Measurements from ENCODE around the gene DDX17.

- TF ChIP-seq, protein P1, sequence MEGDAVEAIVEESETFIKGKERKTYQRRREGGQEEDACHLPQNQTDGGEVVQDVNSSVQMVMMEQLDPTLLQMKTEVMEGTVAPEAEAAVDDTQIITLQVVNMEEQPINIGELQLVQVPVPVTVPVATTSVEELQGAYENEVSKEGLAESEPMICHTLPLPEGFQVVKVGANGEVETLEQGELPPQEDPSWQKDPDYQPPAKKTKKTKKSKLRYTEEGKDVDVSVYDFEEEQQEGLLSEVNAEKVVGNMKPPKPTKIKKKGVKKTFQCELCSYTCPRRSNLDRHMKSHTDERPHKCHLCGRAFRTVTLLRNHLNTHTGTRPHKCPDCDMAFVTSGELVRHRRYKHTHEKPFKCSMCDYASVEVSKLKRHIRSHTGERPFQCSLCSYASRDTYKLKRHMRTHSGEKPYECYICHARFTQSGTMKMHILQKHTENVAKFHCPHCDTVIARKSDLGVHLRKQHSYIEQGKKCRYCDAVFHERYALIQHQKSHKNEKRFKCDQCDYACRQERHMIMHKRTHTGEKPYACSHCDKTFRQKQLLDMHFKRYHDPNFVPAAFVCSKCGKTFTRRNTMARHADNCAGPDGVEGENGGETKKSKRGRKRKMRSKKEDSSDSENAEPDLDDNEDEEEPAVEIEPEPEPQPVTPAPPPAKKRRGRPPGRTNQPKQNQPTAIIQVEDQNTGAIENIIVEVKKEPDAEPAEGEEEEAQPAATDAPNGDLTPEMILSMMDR (conservative IDR thresholded peaks at IDR 0.05; ENCODE audit: low read depth in 2 of 2): no peak
- TF ChIP-seq POLR2AphosphoS5 (IDR thresholded peaks at IDR 0.05; ENCODE audit: low read depth) (no peak), EZH2 (IDR thresholded peaks at IDR 0.05; ENCODE audit: low read depth, unreplicated experiment) (no peak), REST (IDR thresholded peaks at IDR 0.05; ENCODE audit: unreplicated experiment) (no peak), STAT1 (IDR thresholded peaks at IDR 0.05; ENCODE audit: unreplicated experiment) (no peak), ZNF462 (CRISPR knock-in tag; IDR thresholded peaks at IDR 0.05) (no peak), EZH2phosphoT487 (IDR thresholded peaks at IDR 0.05; ENCODE audit: unreplicated experiment) (no peak)
Measured at GRCh38 chr22:38523029-38523428, 16.9 kb upstream of the DDX17 start.

All from GM23338 (cell line).